IMR-90 (cell line): ENCODE measurements around the gene MLXIPL. TPM values are rescaled to one million over a fixed set of nuclear protein-coding genes. Genes with fewer than 3 reads are reported as not detected.
"Not testable (repeated sequence)": the region's sequence is repeated elsewhere in the genome, so short reads cannot be mapped to it uniquely, and the experiment has no call there.

Experiments
- ATAC-seq: fragments of 200-7000 bp; cut with Tn5 transposase; 2 replicates; pipeline ENCODE4 v1.9.1; 2020; ENCODE audit warnings: low read depth, mild to moderate bottlenecking, moderate library complexity
- BruUV-seq: library from RNA; stranded (reverse); fragments of 400-500 nt; replicated peaks from 2 replicates; lab custom pipeline; 2021; lab: Mats Ljungman, UMichigan
- CTCF ChIA-PET: fragments of 300-600 bp; formaldehyde crosslinking; extraction: SDS; loops from one replicate; lab custom pipeline; 2021; ENCODE audit warnings: antibody characterized with exemption; lab: Yijun Ruan, JAX
- POLR2A ChIA-PET: fragments of 300-600 bp; sonication (Branson Sonifier 250); formaldehyde crosslinking; loops from one replicate; lab custom pipeline; 2022; ENCODE audit warnings: antibody characterized with exemption; ENCODE audit not compliant: unreplicated experiment; lab: Charles Lee
- DNase-seq: peaks from one replicate; pipeline ENCODE4 v3.0.0; 2013
- H2AFZ ChIP-seq: replicated peaks from 2 replicates; pipeline ENCODE3; 2013; ENCODE audit warnings: low read length, mild to moderate bottlenecking; ENCODE audit not compliant: poor library complexity
- H2AK5ac ChIP-seq: 2 replicates; pipeline ENCODE4 v1.6.1; 2013; ENCODE audit warnings: low read depth, low read length, inconsistent platforms
- H2AK9ac ChIP-seq: replicated peaks from 2 replicates; pipeline ENCODE3; 2013; ENCODE audit warnings: mild to moderate bottlenecking, low read depth, low read length, moderate library complexity; ENCODE audit not compliant: poor library complexity
- H2BK120ac ChIP-seq: 2 replicates; pipeline ENCODE4 v1.6.1; 2013; ENCODE audit warnings: low read depth, low read length, inconsistent platforms
- H2BK15ac ChIP-seq: 3 replicates; pipeline ENCODE4 v1.6.1; 2013; ENCODE audit warnings: low read depth, low read length, inconsistent platforms
- H2BK20ac ChIP-seq: 2 replicates; pipeline ENCODE4 v1.6.1; 2013; ENCODE audit warnings: low read depth, mild to moderate bottlenecking, inconsistent platforms, low read length, moderate library complexity
- H2BK5ac ChIP-seq: 2 replicates; pipeline ENCODE4 v1.6.1; 2013; ENCODE audit warnings: mild to moderate bottlenecking, low read depth, low read length, inconsistent platforms; ENCODE audit not compliant: poor library complexity, severe bottlenecking
- H3K14ac ChIP-seq: replicated peaks from 2 replicates; pipeline ENCODE4 v1.6.1; 2013; ENCODE audit warnings: low read depth, low read length, inconsistent platforms
- H3K18ac ChIP-seq: 2 replicates; pipeline ENCODE4 v1.6.1; 2013; ENCODE audit warnings: low read depth, low read length, control low read depth
- H3K23ac ChIP-seq: 2 replicates; pipeline ENCODE4 v1.6.1; 2013; ENCODE audit warnings: low read depth, low read length, inconsistent platforms
- H3K27ac ChIP-seq: 2 replicates; pipeline ENCODE4 v1.5.1; 2013; ENCODE audit warnings: mild to moderate bottlenecking, control low read depth, low read length; ENCODE audit not compliant: insufficient read depth
- H3K27me3 ChIP-seq: 2 replicates; pipeline ENCODE4 v1.6.1; 2013; ENCODE audit warnings: low read length; ENCODE audit not compliant: control insufficient read depth, insufficient read depth
- H3K36me3 ChIP-seq: 2 replicates; pipeline ENCODE4 v1.6.1; 2013; ENCODE audit warnings: low read length, mixed read lengths; ENCODE audit not compliant: control insufficient read depth, insufficient read depth
- H3K4ac ChIP-seq: 2 replicates; pipeline ENCODE4 v1.6.1; 2013; ENCODE audit warnings: low read depth, low read length, inconsistent platforms
- H3K4me1 ChIP-seq: 2 replicates; pipeline ENCODE4 v1.6.1; 2013; ENCODE audit warnings: low read length, mixed read lengths; ENCODE audit not compliant: control insufficient read depth, insufficient read depth
- H3K4me2 ChIP-seq: 2 replicates; pipeline ENCODE4 v1.6.1; 2013; ENCODE audit warnings: low read depth, mild to moderate bottlenecking, control low read depth, low read length, moderate library complexity
- H3K4me3 ChIP-seq: 2 replicates; pipeline ENCODE4 v1.5.1; 2013; ENCODE audit warnings: low read depth, mild to moderate bottlenecking, control low read depth, low read length, moderate library complexity; ENCODE audit not compliant: insufficient read depth
- H3K56ac ChIP-seq: 2 replicates; pipeline ENCODE4 v1.6.1; 2013; ENCODE audit warnings: low read length, inconsistent platforms; ENCODE audit not compliant: insufficient read depth; ENCODE audit errors: extremely low read depth
- H3K79me1 ChIP-seq, 2 experiments: 2 replicates each; pipeline ENCODE4 v1.6.1; 2013; ENCODE audit warnings: low read length in 2 of 2, inconsistent platforms in 1 of 2, low read depth in 1 of 2
- H3K9ac ChIP-seq: 2 replicates; pipeline ENCODE4 v1.6.1; 2013; ENCODE audit warnings: low read depth, low read length, control low read depth
- H3K9me1 ChIP-seq: 2 replicates; pipeline ENCODE4 v1.6.1; 2013; ENCODE audit warnings: low read length, inconsistent platforms; ENCODE audit not compliant: insufficient read depth
- H3K9me3 ChIP-seq: 2 replicates; pipeline ENCODE4 v1.6.1; 2013; ENCODE audit warnings: low read length; ENCODE audit not compliant: control insufficient read depth, insufficient read depth
- H4K20me1 ChIP-seq: 2 replicates; pipeline ENCODE4 v1.6.1; 2013; ENCODE audit warnings: low read length, inconsistent platforms; ENCODE audit not compliant: insufficient read depth
- H4K5ac ChIP-seq: 2 replicates; pipeline ENCODE4 v1.6.1; 2013; ENCODE audit warnings: mild to moderate bottlenecking, low read depth, low read length, control low read depth
- H4K8ac ChIP-seq, 2 experiments: 2 replicates each; pipeline ENCODE4 v1.6.1; 2013; ENCODE audit warnings: low read depth in 2 of 2, low read length in 2 of 2, control low read depth in 1 of 2, inconsistent platforms in 1 of 2
- H4K91ac ChIP-seq: 2 replicates; pipeline ENCODE4 v1.6.1; 2013; ENCODE audit warnings: low read depth, low read length, inconsistent platforms; ENCODE audit not compliant: insufficient read depth
- MAFK ChIP-seq: IDR thresholded peaks from 2 replicates; pipeline ENCODE4 v1.6.1; 2012; ENCODE audit warnings: low read depth, low read length, improper control_type of control experiment
- MXI1 ChIP-seq: IDR thresholded peaks from 2 replicates; pipeline ENCODE4 v1.6.1; 2012; ENCODE audit warnings: low read depth, mild to moderate bottlenecking, low read length, moderate library complexity, borderline replicate concordance
- RCOR1 ChIP-seq: IDR thresholded peaks from 2 replicates; pipeline ENCODE4 v1.6.1; 2012; ENCODE audit warnings: mild to moderate bottlenecking, low read length, improper control_type of control experiment; ENCODE audit not compliant: insufficient replicate concordance
- RFX5 ChIP-seq: IDR thresholded peaks from 2 replicates; pipeline ENCODE4 v1.8.0; 2012; ENCODE audit warnings: low read depth, mild to moderate bottlenecking, low read length, moderate library complexity
- WGBS, 2 experiments: methylation state at CpG; one replicate each; pipeline versions ENCODE4 v1.1.5 to v1.1.7; 2013; ENCODE audit warnings: missing lambda C conversion rate in 2 of 2; ENCODE audit not compliant: insufficient read length in 1 of 2; ENCODE audit errors: extremely low coverage in 2 of 2; 5-methylcytosine and 5-hydroxymethylcytosine counted together
- dilution Hi-C: fragments of 300-500 bp; cut with HindIII; formaldehyde crosslinking; loops from one replicate; pipeline ENCODE4 v1.14.3; 2018; ENCODE audit warnings: low sequenced_read_pairs; ENCODE audit not compliant: unreplicated experiment
- in situ Hi-C: fragments of 300-500 bp; cut with MboI; formaldehyde crosslinking; loops from 3 replicates; pipeline ENCODE4 v1.14.3; 2019; ENCODE audit warnings: low sequenced_read_pairs, inconsistent platforms, mixed read lengths
- intact Hi-C: fragments of 100-400 bp; cut with micrococcal nuclease; formaldehyde crosslinking; loops from 2 replicates; pipeline ENCODE4 v1.10.0; 2022
- polyA plus RNA-seq, 3 experiments: library from polyadenylated mRNA; depleted of rRNA; stranded (reverse); fragments of >200 nt; gene quantifications; 2 replicates each; pipeline ENCODE4 v1.2.3, GENCODE V29; 2012; ENCODE audit warnings: low replicate concordance in 1 of 3
- total RNA-seq: library from RNA; depleted of rRNA; stranded (reverse); fragments of >200 nt; gene quantifications from 2 replicates; pipeline ENCODE4 v1.2.3, GENCODE V29; 2012

The MLXIPL gene
- total and polyA plus RNA-seq, 2 of the 4 experiments (the other 2 are of a cell fraction), result not detected

DNA sequence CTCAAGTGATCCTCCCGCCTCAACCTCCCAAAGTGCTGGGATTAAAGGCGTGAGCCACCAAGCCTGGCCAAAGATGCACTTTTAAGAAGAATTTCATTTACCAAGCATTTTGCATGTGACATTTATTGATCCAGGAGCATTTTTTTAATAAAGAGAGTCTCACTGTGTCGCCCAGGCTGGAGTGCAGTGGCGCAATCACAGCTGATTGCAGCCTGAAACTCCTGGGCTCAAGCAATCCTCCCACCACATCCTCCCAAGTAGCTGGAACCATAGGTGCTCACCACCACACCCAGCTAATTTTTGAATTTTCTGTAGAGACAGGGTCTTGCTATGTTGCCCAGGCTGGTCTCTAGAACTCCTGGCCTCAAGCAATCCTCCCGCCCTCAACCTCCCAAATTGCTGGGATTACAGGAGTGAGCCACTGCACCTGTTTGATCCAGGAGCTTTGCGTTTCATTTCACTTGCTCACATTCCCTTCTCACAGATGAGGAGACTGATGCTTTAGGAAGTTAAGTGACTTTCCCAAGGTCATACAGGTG is 41.6 kb downstream of the MLXIPL start:
- H4K20me1 ChIP-seq, result 0 out of 2 replicates have a peak, but pooled peaks cover 3% of the 10 kb centered on the region
- ATAC-seq, result no peak
- 100% methylated on average over 1 of the region's 6 CpGs; no CpG with 5 or more reads in 1 of the 2 experiments for WGBS, 2 experiments
- H2AK5ac ChIP-seq, result no peak overlapping the region
- H2BK5ac ChIP-seq, result no peak overlapping the region
- peaks cover 1% of the 10 kb centered on the region; the same call in 1 of the 2 replicates for H3K4me1 ChIP-seq
- no peak overlapping the region for H3K4ac ChIP-seq
- H3K27ac ChIP-seq, result no peak overlapping the region
- DNase-seq, result no peak
- no peak overlapping the region for H3K4me2 ChIP-seq
- no peak overlapping the region for H3K4me3 ChIP-seq
- H3K9me3 ChIP-seq, result no peaks in the 10 kb centered on the region
- H3K9me1 ChIP-seq, result no peaks in the 10 kb centered on the region
- no peak overlapping the region for H4K8ac ChIP-seq
- dilution Hi-C loops (no loop called here), in situ Hi-C loops (no loop called here), intact Hi-C loops (no loop called here)
- H2BK15ac ChIP-seq, result no peak overlapping the region
- H4K5ac ChIP-seq, result no peak overlapping the region
- no peak overlapping the region for H2BK120ac ChIP-seq
- ChIA-PET POLR2A (no interaction called here), CTCF (no interaction called here)
- no peak overlapping the region for H3K56ac ChIP-seq
- no peak overlapping the region for H3K9ac ChIP-seq
- H2AFZ ChIP-seq, result no peak overlapping the region
- no peak overlapping the region for H3K14ac ChIP-seq
- TF ChIP-seq RCOR1, result no peak
- TF ChIP-seq RFX5, result no peak
- no peak for TF ChIP-seq MAFK
- no peak for TF ChIP-seq MXI1
- H3K36me3 ChIP-seq, result no peaks in the 10 kb centered on the region
- no TSS peak for BruUV-seq
- no peak overlapping the region for H2BK20ac ChIP-seq
- no peak overlapping the region for H3K18ac ChIP-seq
- H2AK9ac ChIP-seq, result no peak overlapping the region
- no peaks in the 10 kb centered on the region for H3K27me3 ChIP-seq
- no peak overlapping the region for H4K91ac ChIP-seq
- H3K79me1 ChIP-seq, result peaks cover 2% of the 10 kb centered on the region in 2 experiments; a peak in 3 of 4 replicates
- H3K23ac ChIP-seq, result 0 out of 2 replicates have a peak overlapping the region, but pooled peaks have one; percentile 56

DNA sequence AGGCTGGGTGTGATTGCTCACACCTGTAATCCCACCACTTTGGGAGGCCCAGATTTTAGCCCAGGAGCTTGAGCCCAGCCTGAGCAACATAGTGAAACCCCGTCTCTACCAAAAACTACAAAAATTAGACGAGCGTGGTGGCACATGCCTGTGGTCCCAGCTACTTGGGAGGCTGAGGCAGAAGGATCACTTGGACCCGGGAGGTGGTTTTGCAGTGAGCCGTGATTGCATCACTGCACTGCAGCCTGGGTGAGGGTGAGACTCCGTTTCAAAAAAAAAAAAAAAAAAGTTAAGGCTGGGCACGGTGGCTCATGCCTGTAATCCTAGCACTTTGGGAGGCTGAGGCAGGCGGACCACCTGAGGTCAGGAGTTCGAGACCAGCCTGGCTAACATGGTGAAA is 43.3 kb downstream of the MLXIPL start:
- peaks cover 6 to 18% of the 10 kb centered on the region in 2 experiments; a peak in 3 of 4 replicates for H3K79me1 ChIP-seq
- in situ Hi-C loops, BruUV-seq: not testable (repeated sequence)

More for the DNA sequence above, 43.3 kb downstream of the MLXIPL start:
- H3K4me2 ChIP-seq, H2BK120ac ChIP-seq, intact Hi-C loops, CTCF ChIA-PET, H3K56ac ChIP-seq, H2AK9ac ChIP-seq, H4K8ac ChIP-seq, H2BK15ac ChIP-seq, H2BK5ac ChIP-seq, ATAC-seq, POLR2A ChIA-PET, H3K9ac ChIP-seq, H3K36me3 ChIP-seq, H3K23ac ChIP-seq, H2AK5ac ChIP-seq, DNase-seq, H3K14ac ChIP-seq, H3K4me1 ChIP-seq, H3K4me3 ChIP-seq, H2BK20ac ChIP-seq, H4K20me1 ChIP-seq, H3K27ac ChIP-seq, H3K4ac ChIP-seq, H3K9me1 ChIP-seq, H4K5ac ChIP-seq, H4K91ac ChIP-seq, H3K18ac ChIP-seq, H2AFZ ChIP-seq, H3K9me3 ChIP-seq, dilution Hi-C loops, H3K27me3 ChIP-seq: not testable (repeated sequence)
- no CpG with 5 or more reads among the region's 9 CpGs for WGBS, 2 experiments
